ENCODE results near the gene AUTS2. TPM values are rescaled to one million over a fixed set of nuclear protein-coding genes. Genes with fewer than 3 reads are reported as not detected.
A peak's percentile ranks its signal among the peaks of the same experiment; 100 is the strongest.

Gene AUTS2
- total RNA-seq, 1 experiment from 2014 or later, result 50.0 TPM

- no peak overlapping the region; the same call in 1 of the 2 replicates for H3K4me3 Mint-ChIP-seq
Observed at GRCh38 chr7:70710011-70710480, 1111.8 kb downstream of the AUTS2 start.

GRCh38 chr7:70710651-70711050, 1112.4 kb downstream of the AUTS2 start:
- DNase-seq (ENCODE audit: low spot score) (no peak), ATAC-seq (no peak)
- Mint-ChIP-seq H3K27me3 (ENCODE audit: low read depth) (peaks cover 52% of the 10 kb centered on the region), H3K9me3 (peaks cover 26% of the 10 kb centered on the region), H3K4me3 (no peak overlapping the region), H3K4me1 (peaks cover 47% of the 10 kb centered on the region), H3K36me3 (peaks cover 39% of the 10 kb centered on the region), H3K27ac (peak overlapping the region; percentile 17)
- CTCF ChIA-PET, result interaction anchor here (1.1 to 1.9 kb wide), 3 partner anchors 10 to 92 kb away, joined by 3 to 7 read pairs (median 4); no protein-coding TSS in a partner anchor
- TF ChIP-seq CREB1 (CRISPR knock-in tag; IDR thresholded peaks at IDR 0.05), result no peak
- POLR2A ChIA-PET, result interaction anchor here (1.3 kb wide), 1 partner anchor 10 kb away, joined by 4 read pairs; no protein-coding TSS in a partner anchor

More at GRCh38 chr7:70710011-70710480, 1111.8 kb downstream of the AUTS2 start:
- Mint-ChIP-seq H3K9me3 (peaks cover 21% of the 10 kb centered on the region), H3K27me3 (ENCODE audit: low read depth) (peaks cover 58% of the 10 kb centered on the region), H3K4me1 (peaks cover 47% of the 10 kb centered on the region), H3K36me3 (peaks cover 33% of the 10 kb centered on the region), H3K27ac (peak overlapping the region; percentile 17)
- ATAC-seq (no peak), DNase-seq (ENCODE audit: low spot score) (no peak)
- POLR2A ChIA-PET, result interaction anchor here (1.3 kb wide), 1 partner anchor 10 kb away, joined by 4 read pairs; no protein-coding TSS in a partner anchor
- CTCF ChIA-PET, result interaction anchor here (0.9 to 1.9 kb wide), 3 partner anchors 11 to 91 kb away, joined by 3 to 4 read pairs (median 4); no protein-coding TSS in a partner anchor
- TF ChIP-seq STAT6 (CRISPR knock-in tag; conservative IDR thresholded peaks at IDR 0.05; ENCODE audit: low read depth) (no peak), MYBL2 (CRISPR knock-in tag; IDR thresholded peaks at IDR 0.05) (no peak)

GRCh38 chr7:70711452-70711851, 1113.2 kb downstream of the AUTS2 start:
- DNase-seq (ENCODE audit: low spot score) (no peak), ATAC-seq (no peak; the same call in 1 of the 2 replicates)
- Mint-ChIP-seq H3K4me1 (peaks cover 47% of the 10 kb centered on the region), H3K4me3 (no peak overlapping the region), H3K27me3 (ENCODE audit: low read depth) (peaks cover 44% of the 10 kb centered on the region), H3K9me3 (peaks cover 26% of the 10 kb centered on the region), H3K27ac (no peak overlapping the region; the same call in 1 of the 2 replicates), H3K36me3 (peaks cover 35% of the 10 kb centered on the region)
- POLR2A ChIA-PET, result no interaction called here
- TF ChIP-seq ZSCAN18 (CRISPR knock-in tag; IDR thresholded peaks at IDR 0.05), result no peak
- TF ChIP-seq SMAD4 (CRISPR knock-in tag; IDR thresholded peaks at IDR 0.05), result no peak
- no peak for TF ChIP-seq HMGA2 (CRISPR knock-in tag; IDR thresholded peaks at IDR 0.05)
- CTCF ChIA-PET, result interaction anchor here (0.6 to 1.9 kb wide), 3 partner anchors 9 to 1386 kb away, joined by 3 to 7 read pairs (median 4); no protein-coding TSS in a partner anchor

- no peak for DNase-seq (ENCODE audit: low spot score)
- Mint-ChIP-seq H3K27me3 (ENCODE audit: low read depth) (peaks cover 29% of the 10 kb centered on the region), H3K4me1 (peaks cover 51% of the 10 kb centered on the region), H3K4me3 (no peak overlapping the region), H3K27ac (no peak overlapping the region), H3K9me3 (peaks cover 26% of the 10 kb centered on the region), H3K36me3 (peaks cover 35% of the 10 kb centered on the region)
- ChIA-PET CTCF (no interaction called here), POLR2A (no interaction called here)
- no peak for ATAC-seq
- no peak for TF ChIP-seq ZNF232 (CRISPR knock-in tag; IDR thresholded peaks at IDR 0.05)
- TF ChIP-seq ATF2 (CRISPR knock-in tag; IDR thresholded peaks at IDR 0.05; ENCODE audit: borderline replicate concordance, low read depth), result no peak
- no peak for TF ChIP-seq ZNF532 (CRISPR knock-in tag; IDR thresholded peaks at IDR 0.05; ENCODE audit: borderline replicate concordance)
- TF ChIP-seq IRF1 (CRISPR knock-in tag; IDR thresholded peaks at IDR 0.05), result no peak
- TF ChIP-seq TP53 (CRISPR knock-in tag; IDR thresholded peaks at IDR 0.05), result no peak
- TF ChIP-seq PREB (CRISPR knock-in tag; IDR thresholded peaks at IDR 0.05; ENCODE audit: borderline replicate concordance), result no peak
- TF ChIP-seq FOXK1 (CRISPR knock-in tag; IDR thresholded peaks at IDR 0.05), result no peak
- no peak for TF ChIP-seq TCF7 (CRISPR knock-in tag; IDR thresholded peaks at IDR 0.05; ENCODE audit: low read depth)
- TF ChIP-seq ZMAT4 (CRISPR knock-in tag; IDR thresholded peaks at IDR 0.05), result no peak
Observed at GRCh38 chr7:70712942-70713341, 1114.7 kb downstream of the AUTS2 start.
